Measurements from ENCODE around the gene SLC6A18. TPM values are rescaled to one million over a fixed set of nuclear protein-coding genes. Genes with fewer than 3 reads are reported as not detected.

Gene SLC6A18
- total and polyA plus RNA-seq, 7 donors: not detected

DNA sequence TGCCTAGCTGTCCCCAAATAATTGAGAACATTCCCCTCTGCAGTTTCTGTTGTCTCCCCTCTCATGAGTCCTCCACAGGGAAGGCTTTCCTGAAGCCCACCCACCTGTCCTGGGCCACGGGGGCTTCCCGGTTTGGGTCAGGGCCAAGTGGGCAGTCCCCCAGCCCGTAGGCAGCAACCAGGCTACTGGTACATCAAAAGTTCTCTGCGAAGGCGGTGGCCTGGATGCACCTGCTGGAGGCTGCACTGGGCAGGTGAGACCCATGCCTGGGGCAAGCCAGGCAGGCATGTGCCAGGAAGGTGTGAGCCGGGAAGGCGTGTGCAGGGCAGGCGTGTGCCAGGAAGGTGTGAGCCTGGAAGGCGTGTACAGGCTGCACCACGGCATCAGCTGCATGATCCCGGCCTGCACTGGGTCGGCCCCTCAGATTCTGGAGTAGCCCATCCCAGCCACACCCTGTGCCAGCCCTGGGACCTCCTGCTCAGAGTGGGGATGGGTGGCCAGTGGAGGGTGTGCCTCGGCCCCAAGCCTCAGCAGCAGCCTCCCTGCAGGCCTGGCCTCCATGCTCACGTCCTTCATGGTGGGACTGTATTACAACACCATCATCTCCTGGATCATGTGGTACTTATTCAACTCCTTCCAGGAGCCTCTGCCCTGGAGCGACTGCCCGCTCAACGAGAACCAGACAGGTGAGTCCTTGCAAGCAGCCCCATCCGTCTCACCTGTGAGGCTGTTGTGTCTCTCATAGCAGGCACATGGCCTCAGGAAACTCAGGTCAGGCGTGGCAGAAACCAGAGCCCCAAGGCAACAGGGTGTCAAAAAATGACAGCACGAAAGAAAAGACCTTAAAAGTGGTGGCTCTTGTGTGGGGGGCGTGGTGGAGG lies 15.0 kb upstream of the SLC6A18 start:
- Histone ChIP-seq H3K27ac (no peak overlapping the region), H3K9me3 (no peaks in the 10 kb centered on the region), H3K4me3 (no peak overlapping the region), H3K4me1 (no peaks in the 10 kb centered on the region), H3K27me3 (ENCODE audit: insufficient read depth in 3 of 3, low read length in 2 of 3) (peaks cover 0 to 48% (median 6%) of the 10 kb centered on the region in 3 donors), H3K36me3 (ENCODE audit: insufficient read depth in 1 of 2, low read depth in 1 of 2) (no peaks in the 10 kb centered on the region)
- ATAC-seq (no peak), DNase-seq (peak; percentile 2 to 15)
- intact Hi-C loops (cut with DNase I): no loop called here
- TF ChIP-seq CTCF (IDR thresholded peaks at IDR 0.05): no peak
- WGBS, 3 donors: 79 to 84% (median 80%) methylated on average over 21 of the region's 21 CpGs

DNA sequence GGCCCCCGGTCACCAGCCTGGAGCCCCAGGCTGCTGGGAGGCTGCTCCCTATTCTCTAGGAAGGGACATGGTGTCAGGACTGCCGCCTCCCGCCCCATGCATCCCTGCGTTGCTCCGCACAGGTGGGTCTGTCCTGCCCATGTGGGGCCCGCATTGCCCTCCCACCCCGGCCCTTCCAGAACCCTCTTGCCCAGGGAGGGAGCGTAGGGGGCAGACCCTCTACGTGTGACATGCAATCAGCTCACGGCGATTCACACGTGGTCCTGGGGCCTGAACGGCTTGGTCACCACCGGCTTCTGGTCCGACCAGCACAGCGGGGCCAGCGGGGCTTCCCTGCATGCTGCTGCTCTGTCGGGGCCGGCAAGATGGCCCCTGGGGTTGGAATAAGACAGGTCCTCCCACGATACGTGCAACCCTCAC lies 14.3 kb upstream of the SLC6A18 start:
- no peak overlapping the region for H3K4me3 ChIP-seq
- no peaks in the 10 kb centered on the region for H3K36me3 ChIP-seq (ENCODE audit: insufficient read depth in 1 of 2, low read depth in 1 of 2)
- TF ChIP-seq CTCF (IDR thresholded peaks at IDR 0.05): no peak
- WGBS, 3 donors: 83 to 86% (median 84%) methylated on average over 21 of the region's 21 CpGs
- peak in 1 of 2 donors; percentile 20 for DNase-seq
- H3K9me3 ChIP-seq: no peaks in the 10 kb centered on the region
- intact Hi-C loops (cut with DNase I): no loop called here
- H3K27ac ChIP-seq: no peak overlapping the region
- ATAC-seq: no peak
- H3K27me3 ChIP-seq (ENCODE audit: insufficient read depth in 3 of 3, low read length in 2 of 3): peaks cover 0 to 41% (median 6%) of the 10 kb centered on the region in 3 donors
- H3K4me1 ChIP-seq: no peaks in the 10 kb centered on the region

DNA sequence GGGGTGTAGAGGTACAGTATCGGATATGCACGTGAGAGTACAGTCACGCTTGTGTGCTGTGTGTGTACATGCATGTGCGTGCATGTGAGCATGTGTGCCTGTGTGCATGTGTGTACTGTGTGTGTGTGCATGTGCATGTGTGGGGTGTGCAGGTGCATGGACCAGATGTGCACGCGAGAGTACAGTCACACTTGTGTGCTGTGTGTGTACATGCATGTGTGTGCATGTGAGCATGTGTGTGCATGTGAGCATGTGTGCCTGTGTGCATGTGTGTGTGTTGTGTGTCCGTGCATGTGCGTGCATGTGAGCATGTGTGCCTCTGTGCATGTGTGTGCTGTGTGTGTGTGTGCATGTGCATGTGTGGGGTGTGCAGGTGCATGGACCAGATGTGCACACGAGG lies 13.5 kb upstream of the SLC6A18 start:
- no peak for ATAC-seq
- Histone ChIP-seq H3K9me3 (no peaks in the 10 kb centered on the region), H3K27me3 (ENCODE audit: insufficient read depth in 3 of 3, low read length in 2 of 3) (peaks cover 0 to 38% (median 7%) of the 10 kb centered on the region in 3 donors), H3K4me3 (no peak overlapping the region), H3K27ac (no peak overlapping the region), H3K36me3 (ENCODE audit: insufficient read depth in 1 of 2, low read depth in 1 of 2) (no peaks in the 10 kb centered on the region), H3K4me1 (no peaks in the 10 kb centered on the region)
- no peak for TF ChIP-seq CTCF (IDR thresholded peaks at IDR 0.05)
- peak in 1 of 2 donors; percentile 2 for DNase-seq
- WGBS, 3 donors: 94 to 98% (median 96%) methylated on average over 9 of the region's 9 CpGs
- intact Hi-C loops (cut with DNase I): no loop called here

- H3K4me1 ChIP-seq: no peaks in the 10 kb centered on the region
- no peaks in the 10 kb centered on the region for H3K36me3 ChIP-seq (ENCODE audit: insufficient read depth in 1 of 2, low read depth in 1 of 2)
- H3K27ac ChIP-seq: no peak overlapping the region
- H3K4me3 ChIP-seq: no peak overlapping the region
- no peak for TF ChIP-seq CTCF (IDR thresholded peaks at IDR 0.05)
- H3K27me3 ChIP-seq (ENCODE audit: insufficient read depth in 3 of 3, low read length in 2 of 3): peaks cover 0 to 32% (median 5%) of the 10 kb centered on the region in 3 donors
- 87 to 94% (median 91%) methylated on average over 20 of the region's 20 CpGs for WGBS, 3 donors
- peak; percentile 7 to 15 for DNase-seq
- no peaks in the 10 kb centered on the region for H3K9me3 ChIP-seq
- intact Hi-C loops (cut with DNase I): no loop called here
- no peak for ATAC-seq
These were observed 12.9 kb upstream of the SLC6A18 start for GRCh38 chr5:1212271-1212670.
